Breast epithelium (tissue), 4 donors: ENCODE data around the gene CNTN1. TPM values are rescaled to one million over a fixed set of nuclear protein-coding genes. Genes with fewer than 3 reads are reported as not detected.

ENCODE experiments used
- DNase-seq, 2 donors: peaks; one replicate each; pipeline ENCODE4 v3.0.0-alpha.2; 2019; ENCODE audit warnings: low spot score in 2 of 2
- H3K27ac ChIP-seq, 2 donors: fragments of 200-600 bp; sonication (generic) in 1 of 2; one replicate each; pipeline ENCODE4 v1.5.1; 2016 to 2019; ENCODE audit warnings: mild to moderate bottlenecking in 1 of 2
- H3K27me3 ChIP-seq, 2 donors: fragments of 200-600 bp; sonication (generic) in 1 of 2; one replicate each; pipeline versions ENCODE4 v1.5.1 to v1.6.0; 2017 to 2019; ENCODE audit warnings: control low read depth in 1 of 2, mild to moderate bottlenecking in 1 of 2
- H3K36me3 ChIP-seq: fragments of 200-600 bp; one replicate; pipeline ENCODE4 v1.5.1; 2019
- H3K4me1 ChIP-seq, 2 donors: fragments of 200-600 bp; sonication (generic); one replicate each; pipeline ENCODE4 v1.5.1; 2016 to 2019; ENCODE audit warnings: control low read depth in 1 of 2
- H3K4me3 ChIP-seq, 3 donors: fragments of 200-600 bp; sonication (generic); 1 replicate in 2 of 3; 2 replicates in 1 of 3; pipeline ENCODE4 v1.5.1; 2016 to 2019; ENCODE audit warnings: mild to moderate bottlenecking in 3 of 3, moderate library complexity in 2 of 3
- H3K9me3 ChIP-seq, 2 donors: fragments of 200-600 bp; sonication (generic) in 1 of 2; one replicate each; pipeline ENCODE4 v1.5.1; 2016 to 2019; ENCODE audit warnings: control low read depth in 1 of 2
- POLR2AphosphoS5 ChIP-seq, 3 donors: sonication (generic); formaldehyde crosslinking; IDR thresholded peaks; one replicate each; pipeline ENCODE4 v1.6.1; 2017; ENCODE audit warnings: antibody characterized with exemption in 3 of 3
- intact Hi-C: fragments of 100-400 bp; cut with DNase I; formaldehyde crosslinking; loops from one replicate; pipeline ENCODE4 v1.15.1; 2023; ENCODE audit warnings: low total_unique reads
- total RNA-seq, 3 donors: library from RNA; depleted of rRNA; stranded (reverse); fragments of >200 nt; gene quantifications; one replicate each; pipeline ENCODE4 v1.1.0, GENCODE V29; 2016

Gene CNTN1
- total RNA-seq, 3 donors from 2014 or later, result 1.1 to 16.4 (median 7.2) TPM

DNA sequence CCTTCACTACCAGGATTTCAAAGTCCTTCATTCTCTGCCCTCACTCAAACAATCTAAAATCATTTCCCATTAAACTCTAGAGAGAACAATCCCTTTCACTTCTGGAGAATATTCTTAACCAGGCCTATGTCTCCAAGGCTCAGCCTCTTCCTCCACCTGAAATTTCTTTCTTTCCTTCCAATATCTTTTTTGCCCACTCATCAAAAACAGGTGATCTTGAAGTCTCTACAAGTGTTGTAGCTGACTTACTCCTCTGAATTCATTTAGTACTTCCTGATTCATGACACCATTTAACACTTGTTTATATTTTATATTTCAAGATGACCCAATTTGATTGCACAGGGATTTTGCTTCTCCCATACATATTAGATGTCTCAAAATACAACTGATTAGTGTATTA is 429.1 kb downstream of the CNTN1 start:
- H3K27ac ChIP-seq, result no peak overlapping the region
- DNase-seq, result no peak
- intact Hi-C loops, result no loop called here
- H3K36me3 ChIP-seq, result no peaks in the 10 kb centered on the region
- no peaks in the 10 kb centered on the region for H3K4me1 ChIP-seq
- no peaks in the 10 kb centered on the region for H3K9me3 ChIP-seq
- no peaks in the 10 kb centered on the region for H3K27me3 ChIP-seq
- no peak for TF ChIP-seq POLR2AphosphoS5 (IDR thresholded peaks at IDR 0.05)
- no peak overlapping the region for H3K4me3 ChIP-seq
